ENCODE data around the gene ALPG. TPM values are rescaled to one million over a fixed set of nuclear protein-coding genes. Genes with fewer than 3 reads are reported as not detected.
A peak's percentile ranks its signal among the peaks of the same experiment; 100 is the strongest.
"Not testable (repeated sequence)": the region's sequence is repeated elsewhere in the genome, so short reads cannot be mapped to it uniquely, and the experiment has no call there.

The ALPG gene
- total and polyA plus RNA-seq, 10 donors: not detected

DNA sequence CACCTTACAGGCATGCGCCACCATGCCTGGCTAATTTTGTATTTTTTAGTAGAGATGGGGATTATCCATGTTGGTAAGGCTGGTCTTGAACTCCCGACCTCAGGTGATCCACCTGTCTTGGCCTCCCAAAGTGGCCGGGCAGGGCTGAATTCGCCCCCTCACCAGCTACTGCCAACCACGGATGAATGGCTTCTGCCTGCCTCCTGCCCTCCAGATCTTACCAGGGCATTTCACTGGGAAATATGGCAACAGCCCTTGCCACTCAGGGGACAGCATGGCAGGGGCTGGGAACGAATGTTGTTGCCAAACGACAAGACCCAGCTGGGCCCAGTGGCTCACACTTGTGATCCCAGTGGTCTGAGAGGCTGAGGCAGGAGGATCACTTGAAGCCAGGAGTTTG is 29.9 kb upstream of the ALPG start:
- DNase-seq: no peak
- H3K27ac ChIP-seq: no peak overlapping the region
- peaks cover 0 to 7% (median 0%) of the 10 kb centered on the region in 6 donors for H3K4me1 ChIP-seq
- H3K27me3 ChIP-seq (replicated peaks in 1 of 7): peaks cover 0 to 27% (median 8%) of the 10 kb centered on the region in 7 donors
- intact Hi-C loops (cut with DNase I; ENCODE audit: low total_unique reads): no loop called here
- no peak overlapping the region for H3K4me3 ChIP-seq
- no peaks in the 10 kb centered on the region for H3K36me3 ChIP-seq
- no peak for TF ChIP-seq POLR2A (IDR thresholded peaks at IDR 0.05)
- no peak for TF ChIP-seq CTCF (IDR thresholded peaks at IDR 0.05 in 8 of 11, conservative IDR thresholded peaks at IDR 0.05 in 3 of 11)
- TF ChIP-seq POLR2AphosphoS5 (IDR thresholded peaks at IDR 0.05): no peak
- WGBS, 5 donors: 85 to 99% (median 87%) methylated on average over 7 of the region's 7 CpGs
- no peaks in the 10 kb centered on the region for H3K9me3 ChIP-seq

- WGBS, 5 donors: 88 to 94% (median 91%) methylated on average over 7 of the region's 7 CpGs
- no peak for DNase-seq
- intact Hi-C loops (cut with DNase I; ENCODE audit: low total_unique reads): no loop called here
Measured at GRCh38 chr2:232377319-232377718, 29.3 kb upstream of the ALPG start.

DNA sequence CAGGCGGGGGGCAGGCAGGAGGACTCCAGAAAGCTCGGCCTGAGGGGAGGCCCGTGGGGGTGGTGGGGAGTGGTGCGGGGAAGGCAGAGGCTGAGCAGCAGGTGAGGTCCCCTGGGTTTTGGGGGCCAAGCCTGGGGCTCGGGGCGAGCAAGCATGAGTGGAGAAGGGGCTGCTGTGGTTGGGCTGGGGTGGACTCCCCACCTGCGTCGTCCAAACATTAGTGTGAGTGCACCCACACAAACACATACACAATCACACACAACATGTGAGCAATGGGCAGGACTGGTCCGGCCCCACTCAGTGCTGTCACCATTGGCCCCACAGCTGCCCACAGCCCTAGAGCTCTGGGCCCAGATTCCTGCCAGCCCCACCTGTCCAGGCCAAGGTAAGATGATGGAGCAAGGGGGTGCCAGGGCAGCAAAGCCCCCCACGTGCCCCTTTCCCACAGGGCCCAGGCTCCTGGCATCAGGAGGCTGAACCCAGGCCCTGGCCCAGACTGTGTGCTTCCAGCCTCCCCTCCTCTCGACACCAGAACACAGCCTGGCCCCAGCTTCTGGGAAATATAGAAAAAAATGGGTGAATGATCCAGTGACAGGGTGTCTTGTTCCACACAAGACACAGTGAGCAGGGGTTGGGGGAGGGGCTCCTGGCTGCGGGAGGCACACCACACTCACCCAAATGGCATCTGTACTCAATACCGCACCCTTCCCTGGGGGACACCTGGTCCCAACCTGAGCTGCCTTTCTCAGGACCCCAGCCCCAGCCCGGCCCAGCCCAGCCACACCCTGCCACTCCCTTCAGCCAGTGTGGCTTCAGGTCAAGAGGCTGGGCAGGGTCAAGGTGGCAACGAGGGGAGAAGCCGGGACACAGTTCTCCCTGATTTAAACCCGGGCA is 28.6 kb upstream of the ALPG start:
- Histone ChIP-seq H3K4me1 (peaks cover 0 to 7% (median 0%) of the 10 kb centered on the region in 6 donors), H3K4me3 (no peak overlapping the region), H3K27ac (no peak overlapping the region), H3K9me3 (no peaks in the 10 kb centered on the region), H3K36me3 (no peaks in the 10 kb centered on the region), H3K27me3 (replicated peaks in 1 of 7) (peaks cover 0 to 41% (median 11%) of the 10 kb centered on the region in 7 donors)
- TF ChIP-seq POLR2AphosphoS5 (IDR thresholded peaks at IDR 0.05) (no peak), POLR2A (IDR thresholded peaks at IDR 0.05) (no peak), CTCF (IDR thresholded peaks at IDR 0.05 in 8 of 11, conservative IDR thresholded peaks at IDR 0.05 in 3 of 11) (no peak)
- intact Hi-C loops (cut with DNase I; ENCODE audit: low total_unique reads): no loop called here
- 71 to 82% (median 80%) methylated on average over 14 to 17 of the region's 17 CpGs for WGBS, 5 donors
- no peak for DNase-seq

More at GRCh38 chr2:232377319-232377718, 29.3 kb upstream of the ALPG start:
- Histone ChIP-seq H3K27me3 (replicated peaks in 1 of 7) (peaks cover 0 to 33% (median 11%) of the 10 kb centered on the region in 7 donors), H3K4me3 (no peak overlapping the region), H3K9me3 (no peaks in the 10 kb centered on the region), H3K27ac (no peak overlapping the region), H3K4me1 (peaks cover 0 to 7% (median 0%) of the 10 kb centered on the region in 6 donors), H3K36me3 (no peaks in the 10 kb centered on the region)
- TF ChIP-seq POLR2AphosphoS5 (IDR thresholded peaks at IDR 0.05) (no peak), POLR2A (IDR thresholded peaks at IDR 0.05) (no peak), CTCF (IDR thresholded peaks at IDR 0.05 in 8 of 11, conservative IDR thresholded peaks at IDR 0.05 in 3 of 11) (no peak)

DNA sequence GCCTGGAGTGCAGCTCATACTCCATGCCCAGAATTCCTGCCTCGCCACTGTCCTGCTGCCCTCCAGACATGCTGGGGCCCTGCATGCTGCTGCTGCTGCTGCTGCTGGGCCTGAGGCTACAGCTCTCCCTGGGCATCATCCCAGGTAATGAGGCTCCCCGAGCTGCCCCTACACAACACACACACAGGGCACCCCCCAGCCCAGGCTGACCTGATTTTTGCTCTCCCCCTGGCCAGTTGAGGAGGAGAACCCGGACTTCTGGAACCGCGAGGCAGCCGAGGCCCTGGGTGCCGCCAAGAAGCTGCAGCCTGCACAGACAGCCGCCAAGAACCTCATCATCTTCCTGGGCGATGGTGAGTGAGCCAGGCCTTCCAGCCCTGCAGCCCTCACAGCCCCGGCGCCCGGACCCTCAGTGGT is 27.9 kb upstream of the ALPG start, which contains the start of gene ALPP:
ALPP (plus strand) TSS at position 17 of the 417 bp plus-strand sequence; CDS start at position 69, 52 bp downstream.
- intact Hi-C loops (cut with DNase I; ENCODE audit: low total_unique reads); DNase-seq; H3K4me1 ChIP-seq; H3K9me3 ChIP-seq; H3K36me3 ChIP-seq; H3K4me3 ChIP-seq; H3K27ac ChIP-seq: not testable (repeated sequence)
- 86 to 95% (median 92%) methylated on average over 11 to 12 of the region's 12 CpGs; no CpG with 5 or more reads in 1 of the 5 donors for WGBS, 5 donors
- peaks cover 0 to 48% (median 11%) of the 10 kb centered on the region in 7 donors for H3K27me3 ChIP-seq (replicated peaks in 1 of 7)

DNA sequence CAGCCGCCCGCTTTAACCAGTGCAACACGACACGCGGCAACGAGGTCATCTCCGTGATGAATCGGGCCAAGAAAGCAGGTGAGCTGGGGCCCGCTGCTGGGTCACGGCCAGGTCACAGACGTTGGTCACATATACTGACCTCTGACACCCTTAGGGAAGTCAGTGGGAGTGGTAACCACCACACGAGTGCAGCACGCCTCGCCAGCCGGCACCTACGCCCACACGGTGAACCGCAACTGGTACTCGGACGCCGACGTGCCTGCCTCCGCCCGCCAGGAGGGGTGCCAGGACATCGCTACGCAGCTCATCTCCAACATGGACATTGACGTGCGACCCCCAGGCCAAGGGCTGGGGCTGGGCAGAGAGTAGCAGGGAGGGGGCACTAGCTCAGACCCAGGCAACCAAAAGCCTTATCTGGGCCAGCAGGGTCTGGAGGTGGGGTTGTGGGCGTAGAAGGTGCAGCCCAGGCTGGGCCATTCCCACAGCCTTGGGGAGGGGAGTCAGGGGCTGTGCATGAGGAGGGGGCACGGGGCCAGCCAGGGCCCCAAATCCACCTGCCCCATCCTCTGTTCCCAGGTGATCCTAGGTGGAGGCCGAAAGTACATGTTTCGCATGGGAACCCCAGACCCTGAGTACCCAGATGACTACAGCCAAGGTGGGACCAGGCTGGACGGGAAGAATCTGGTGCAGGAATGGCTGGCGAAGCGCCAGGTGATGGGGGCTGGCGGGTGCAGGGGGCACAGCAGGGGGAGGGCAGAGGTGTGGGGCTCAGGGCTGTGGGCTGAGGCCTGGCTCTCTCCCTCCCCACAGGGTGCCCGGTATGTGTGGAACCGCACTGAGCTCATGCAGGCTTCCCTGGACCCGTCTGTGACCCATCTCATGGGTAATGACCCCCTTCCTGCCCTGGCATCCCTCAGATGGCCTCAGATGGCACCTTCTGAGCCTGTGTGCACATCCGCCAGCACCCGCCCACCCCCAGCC is 26.7 kb upstream of the ALPG start:
- DNase-seq; H3K4me3 ChIP-seq; H3K27ac ChIP-seq; H3K36me3 ChIP-seq; intact Hi-C loops (cut with DNase I; ENCODE audit: low total_unique reads); H3K9me3 ChIP-seq; H3K4me1 ChIP-seq: not testable (repeated sequence)
- peaks cover 0 to 57% (median 11%) of the 10 kb centered on the region in 7 donors for H3K27me3 ChIP-seq (replicated peaks in 1 of 7)
- 86 to 90% (median 88%) methylated on average over 12 to 41 of the region's 41 CpGs for WGBS, 5 donors

GRCh38 chr2:232381204-232382031 is 25.2 kb upstream of the ALPG start:
- Histone ChIP-seq H3K27me3 (replicated peaks in 1 of 7) (peaks cover 0 to 68% (median 23%) of the 10 kb centered on the region in 7 donors), H3K4me3 (peak overlapping the region in 1 of 8 donors; percentile 22), H3K4me1 (peaks cover 0 to 18% (median 6%) of the 10 kb centered on the region in 6 donors)
- H3K36me3 ChIP-seq; intact Hi-C loops (cut with DNase I; ENCODE audit: low total_unique reads); H3K9me3 ChIP-seq; H3K27ac ChIP-seq: not testable (repeated sequence)
- peak; percentile 77 for DNase-seq
- 22 to 44% (median 36%) methylated on average over 17 to 59 of the region's 59 CpGs for WGBS, 5 donors
